Measurements from ENCODE around the gene SLIT3. TPM values are rescaled to one million over a fixed set of nuclear protein-coding genes. Genes with fewer than 3 reads are reported as not detected.

SLIT3 gene
- total RNA-seq, 1 donor from 2014 or later = 0.66 TPM

DNA sequence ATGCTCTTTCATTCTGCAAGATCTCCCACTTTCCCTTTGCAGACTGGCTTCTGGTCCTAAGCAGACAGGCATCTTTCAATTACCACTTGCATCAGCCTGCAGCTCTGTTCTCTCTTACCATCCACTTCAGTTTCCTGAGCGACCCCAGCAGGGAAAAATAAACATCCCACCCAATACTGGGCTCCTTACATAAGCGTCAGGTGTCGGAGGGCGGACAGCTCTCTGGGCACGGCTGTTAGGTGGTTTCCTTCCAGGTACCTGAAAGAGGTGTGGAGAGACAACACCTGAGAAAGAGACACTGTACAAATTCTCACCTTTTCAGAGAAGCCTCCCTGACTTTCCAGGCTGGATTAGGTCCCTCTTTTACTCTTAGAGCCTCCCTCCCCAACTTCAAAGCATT lies 576.7 kb downstream of the SLIT3 start:
- intact Hi-C loops (cut with micrococcal nuclease) = no loop called here

DNA sequence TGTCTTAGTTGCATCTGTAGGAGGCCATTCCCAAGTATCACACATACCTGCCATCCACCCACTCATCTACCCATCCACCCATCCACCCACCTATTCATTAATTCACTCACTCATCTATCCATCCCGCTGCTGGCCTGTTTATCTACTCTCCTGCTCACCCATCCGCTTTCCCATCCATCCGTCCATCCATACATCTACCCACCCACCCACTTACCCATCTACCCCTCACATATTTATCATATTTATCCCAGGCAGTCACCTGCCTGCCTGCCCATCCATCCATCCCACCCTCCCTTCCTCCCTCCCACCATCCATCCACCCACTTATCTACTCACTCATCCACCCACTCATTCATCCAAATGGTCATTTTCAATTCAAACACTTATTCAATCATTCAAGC lies 577.9 kb downstream of the SLIT3 start:
- intact Hi-C loops (cut with micrococcal nuclease) = no loop called here

DNA sequence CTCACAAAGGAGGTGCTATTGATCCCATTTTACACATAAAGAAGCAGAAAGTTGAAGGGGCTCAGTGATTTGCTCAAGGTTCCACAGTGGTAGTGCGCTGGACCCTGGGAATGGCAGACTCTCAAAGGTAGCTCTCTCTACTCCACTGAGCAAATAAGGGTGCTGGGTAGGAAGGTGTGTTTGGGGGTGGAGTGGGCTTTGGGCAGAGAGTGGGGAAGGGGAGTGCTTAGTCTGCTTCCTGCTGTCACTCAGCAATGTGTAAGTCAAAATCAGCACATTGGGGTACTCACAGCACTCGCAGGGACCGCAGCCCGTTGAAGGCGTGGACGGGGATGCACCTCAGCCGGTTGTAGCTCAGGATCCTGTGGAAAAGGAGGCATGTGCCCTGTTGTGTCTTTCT lies 579.0 kb downstream of the SLIT3 start:
- intact Hi-C loops (cut with micrococcal nuclease) = no loop called here

- intact Hi-C loops (cut with micrococcal nuclease) = no loop called here
Measured at GRCh38 chr5:168721002-168721753, 579.8 kb downstream of the SLIT3 start.

DNA sequence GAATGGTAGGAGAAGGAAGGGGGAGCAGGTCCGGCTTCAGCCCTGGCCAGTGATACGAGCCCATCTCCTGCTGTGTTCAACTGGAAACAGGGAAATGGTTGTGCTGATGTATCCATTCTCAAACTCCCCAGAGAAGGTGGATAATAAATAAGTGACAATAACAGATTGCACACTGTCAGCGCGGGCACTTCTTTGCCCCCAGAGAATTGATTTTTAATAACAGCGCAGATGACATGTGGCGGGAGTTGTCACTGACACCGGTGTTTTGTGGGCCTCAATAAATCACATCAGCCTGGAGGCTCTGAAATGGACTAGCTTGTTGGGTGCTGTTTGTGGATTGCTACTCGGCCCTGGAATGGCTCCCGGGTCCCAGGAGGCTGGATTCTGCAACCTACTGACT lies 580.4 kb downstream of the SLIT3 start:
- intact Hi-C loops (cut with micrococcal nuclease) = no loop called here

DNA sequence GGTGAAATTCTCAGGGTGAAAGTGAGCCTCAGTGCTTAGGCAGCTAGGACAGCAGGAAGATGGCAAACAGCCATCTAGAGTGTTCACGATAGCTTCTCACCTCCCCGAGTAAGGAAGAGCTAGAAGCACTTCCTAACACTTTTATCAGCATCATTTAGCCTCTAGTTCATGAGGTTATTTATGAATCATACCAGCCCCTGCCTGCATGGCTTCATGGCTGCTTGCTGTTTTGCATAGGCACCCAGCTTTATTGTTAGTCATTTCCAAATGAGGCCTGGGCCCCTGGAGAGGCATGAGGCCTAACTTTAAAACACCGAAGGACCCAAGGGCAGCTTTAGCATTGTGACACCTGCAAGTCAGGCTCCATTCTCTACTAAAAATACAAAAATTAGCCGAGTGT lies 586.9 kb downstream of the SLIT3 start:
- intact Hi-C loops (cut with micrococcal nuclease) = no loop called here

DNA sequence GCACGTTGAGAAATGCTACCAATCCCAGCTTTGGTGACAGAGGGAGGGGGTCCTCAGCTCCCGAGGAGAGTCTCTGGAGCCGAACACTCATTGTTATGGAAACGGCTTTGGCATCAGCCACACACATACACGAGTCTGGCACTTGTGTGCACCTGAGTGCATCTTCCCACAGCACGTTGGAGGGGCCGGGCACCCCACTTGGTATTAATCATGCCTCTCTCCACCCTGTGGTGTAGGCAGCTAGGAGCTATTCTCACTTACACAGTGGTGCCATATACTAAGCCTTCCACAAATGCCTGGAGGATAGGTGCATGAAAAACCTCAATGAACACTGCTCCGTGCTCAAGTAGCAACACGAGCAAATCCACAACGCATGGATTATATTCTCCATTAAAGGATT lies 587.9 kb downstream of the SLIT3 start:
- intact Hi-C loops (cut with micrococcal nuclease) = no loop called here

DNA sequence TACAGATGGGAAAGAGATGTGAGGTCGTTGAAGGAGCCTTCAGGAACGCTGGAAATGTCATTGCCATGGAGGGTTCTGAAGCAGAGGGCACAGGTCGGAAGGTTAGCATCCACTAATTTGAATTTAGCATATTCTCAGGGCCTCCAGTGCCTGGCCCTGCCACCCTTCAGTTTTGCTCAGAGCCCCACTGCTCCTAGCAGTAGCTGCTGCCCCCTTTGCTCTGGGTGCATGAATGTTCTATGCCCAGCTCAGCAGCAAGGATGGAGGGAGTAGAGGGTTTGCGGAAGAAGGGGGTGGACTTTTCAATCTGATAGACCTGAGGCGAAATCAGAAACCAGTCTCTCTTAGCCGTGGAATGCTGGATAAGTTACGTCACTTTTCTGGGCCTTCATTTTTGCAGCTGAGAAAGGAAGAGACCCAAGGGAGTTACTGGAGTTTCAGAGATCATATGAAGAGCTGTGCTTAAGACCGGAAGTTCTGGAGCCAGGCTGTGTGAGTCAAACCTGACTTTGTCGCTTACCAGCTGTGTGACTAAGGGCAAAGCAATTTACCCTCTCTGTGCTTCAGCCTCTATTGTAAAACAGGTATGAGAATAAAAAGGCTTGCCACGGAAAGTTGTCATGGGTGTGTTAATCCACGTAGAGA lies 588.5 kb downstream of the SLIT3 start:
- intact Hi-C loops (cut with micrococcal nuclease) = no loop called here

DNA sequence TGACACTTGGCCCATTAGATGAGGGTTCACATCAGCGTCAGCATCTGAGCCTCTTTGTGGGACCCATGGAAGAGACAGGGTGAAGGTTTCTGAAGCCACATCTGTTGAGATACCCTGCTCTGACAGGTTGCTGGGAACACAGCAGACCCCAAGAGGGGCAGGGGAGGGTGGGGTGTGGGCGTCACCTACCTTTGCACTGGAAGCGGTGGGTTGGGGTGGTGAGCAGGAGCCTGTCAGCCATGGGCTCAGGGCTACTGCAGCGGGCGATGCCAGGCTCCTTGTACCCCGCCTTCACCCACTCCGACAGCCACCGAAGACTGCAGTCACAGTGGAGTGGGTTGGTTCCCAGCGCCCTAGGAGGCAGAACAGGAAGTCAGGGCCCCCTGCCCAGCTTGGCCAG lies 590.2 kb downstream of the SLIT3 start:
- intact Hi-C loops (cut with micrococcal nuclease) = no loop called here

DNA sequence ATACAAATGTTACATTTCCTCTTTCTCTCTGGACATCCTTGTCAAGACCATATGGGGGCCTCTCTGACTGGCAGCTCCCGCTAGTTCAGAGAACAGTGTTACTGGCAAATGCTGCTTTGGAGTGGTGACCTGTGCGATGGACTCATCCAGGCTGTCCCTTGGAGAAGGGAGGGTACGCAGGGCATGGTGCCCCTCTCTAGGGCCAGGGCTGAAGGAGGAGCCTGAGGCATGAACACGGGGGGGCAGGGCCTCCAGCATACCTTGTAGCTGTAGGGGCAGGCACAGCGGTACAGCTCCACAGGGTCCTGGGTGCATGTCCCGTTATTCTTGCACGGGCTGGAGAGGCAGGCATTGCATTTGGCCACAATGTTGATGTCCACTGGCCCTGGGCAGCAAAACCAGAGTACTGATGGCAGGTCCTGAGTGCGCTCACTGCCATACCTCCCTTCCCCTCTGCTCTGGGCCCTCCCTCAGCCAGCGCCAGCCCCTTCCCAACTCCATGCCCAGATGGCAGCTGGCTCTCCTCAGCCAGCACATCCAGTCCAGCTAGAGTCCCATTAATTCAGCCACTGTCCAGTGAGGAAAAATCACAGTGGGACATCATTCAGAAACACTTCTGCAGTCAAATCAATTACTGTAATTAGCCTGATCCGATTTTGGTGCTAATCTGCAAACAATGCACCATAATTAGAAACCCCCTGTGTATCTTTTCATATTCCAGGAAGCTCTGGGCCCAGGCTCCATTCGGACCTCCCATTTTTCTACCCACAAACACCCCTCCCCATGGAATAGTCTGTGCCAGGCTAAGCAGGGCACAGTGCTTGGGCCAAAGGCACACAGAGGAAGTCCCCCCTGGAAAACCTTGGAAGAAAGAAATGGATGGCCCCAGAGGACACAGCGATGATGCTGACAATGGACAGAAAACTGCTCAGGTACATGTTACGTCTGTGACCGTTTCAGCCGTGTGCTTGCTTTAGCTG lies 592.9 kb downstream of the SLIT3 start:
- intact Hi-C loops (cut with micrococcal nuclease) = no loop called here

GRCh38 chr5:168706655-168707069 lies 594.3 kb downstream of the SLIT3 start:
- intact Hi-C loops (cut with micrococcal nuclease) = loop anchor here (1.0 kb wide), 2 partner anchors 281 to 596 kb away; no protein-coding TSS in a partner anchor

GRCh38 chr5:168705321-168705720 lies 595.6 kb downstream of the SLIT3 start:
- intact Hi-C loops (cut with micrococcal nuclease) = no loop called here

DNA sequence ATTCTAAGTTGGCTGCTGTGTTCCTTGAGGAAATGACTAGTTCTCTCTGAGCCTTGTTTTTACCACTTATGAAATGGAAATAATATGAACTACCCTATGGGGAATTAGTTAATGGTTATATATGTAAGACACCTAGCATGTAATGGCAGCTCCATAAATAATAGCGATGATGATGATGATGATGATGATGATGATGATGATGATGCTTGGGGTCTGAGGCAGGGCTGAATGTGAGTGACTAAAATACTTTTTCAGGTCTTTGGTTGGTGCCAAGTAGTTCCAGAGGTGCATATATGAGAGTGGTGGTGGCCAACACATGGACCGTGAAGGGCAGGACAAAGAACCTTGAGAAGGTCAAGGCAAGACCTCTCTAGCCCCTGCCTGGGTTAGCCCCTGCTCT lies 598.4 kb downstream of the SLIT3 start:
- intact Hi-C loops (cut with micrococcal nuclease) = no loop called here

- intact Hi-C loops (cut with micrococcal nuclease) = no loop called here
Measured at GRCh38 chr5:168701641-168702040, 599.3 kb downstream of the SLIT3 start.

GRCh38 chr5:168699002-168699401 lies 601.9 kb downstream of the SLIT3 start:
- intact Hi-C loops (cut with micrococcal nuclease) = no loop called here

- intact Hi-C loops (cut with micrococcal nuclease) = no loop called here
Measured at GRCh38 chr5:168697034-168697720, 603.8 kb downstream of the SLIT3 start.

DNA sequence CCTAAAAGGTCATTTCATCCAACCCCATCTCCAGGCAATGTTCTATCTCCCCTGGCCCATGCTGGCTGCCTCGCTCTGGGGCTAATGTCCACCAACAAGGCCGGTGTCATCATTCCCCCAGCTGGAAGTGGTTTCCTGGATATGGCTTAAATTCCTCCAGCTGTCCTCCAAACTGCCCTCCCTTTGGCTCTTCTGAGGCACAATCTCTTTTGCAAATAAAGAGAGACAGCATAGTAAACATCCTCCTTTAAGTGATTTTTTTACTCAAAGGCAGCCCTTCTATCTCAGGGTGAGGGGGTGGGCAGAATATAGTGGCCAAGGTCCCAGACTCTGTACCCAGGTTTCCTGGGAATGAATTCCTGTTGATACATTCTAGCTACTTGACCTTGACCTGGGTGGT lies 604.3 kb downstream of the SLIT3 start:
- intact Hi-C loops (cut with micrococcal nuclease) = no loop called here

- intact Hi-C loops (cut with micrococcal nuclease) = no loop called here
Measured at GRCh38 chr5:168695301-168695835, 605.6 kb downstream of the SLIT3 start.

DNA sequence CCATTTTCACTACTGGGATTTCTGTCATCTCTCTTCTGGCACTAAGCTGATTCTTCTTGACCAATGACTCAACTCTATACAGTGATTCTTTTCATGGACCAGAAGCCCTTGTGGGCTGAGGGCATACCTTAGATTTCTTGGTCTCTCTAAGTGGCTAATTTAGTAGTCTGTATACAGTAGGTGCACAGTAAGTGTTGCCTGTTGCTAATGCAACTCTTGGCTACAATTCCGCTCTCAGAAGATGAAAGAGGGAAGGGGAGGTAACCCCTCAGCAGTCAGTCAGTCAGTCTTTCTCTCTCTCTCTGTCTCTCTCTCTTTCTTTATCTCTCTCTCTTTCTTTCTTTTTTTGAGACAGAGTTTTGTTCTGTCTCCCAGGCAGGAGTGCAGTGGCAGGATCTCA lies 606.6 kb downstream of the SLIT3 start:
- intact Hi-C loops (cut with micrococcal nuclease) = no loop called here

DNA sequence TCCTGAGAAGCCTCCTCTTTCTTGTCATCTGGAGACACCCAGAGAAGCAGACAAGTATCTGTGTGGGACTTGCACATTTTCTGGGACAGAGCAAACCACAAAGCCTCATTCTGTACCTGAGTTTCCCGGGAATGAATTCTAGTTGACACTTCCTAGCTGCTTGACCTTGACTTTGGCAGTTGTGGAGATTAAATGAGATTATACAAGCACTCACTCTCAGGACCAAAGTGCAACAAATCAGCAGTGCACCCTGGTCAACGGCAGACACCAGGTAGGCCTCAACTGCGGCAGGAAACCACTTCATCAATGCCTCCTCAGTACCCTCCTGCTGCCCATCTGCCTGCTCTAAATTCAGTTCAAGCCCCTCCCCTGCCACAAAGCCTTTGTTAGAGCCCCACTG lies 607.1 kb downstream of the SLIT3 start:
- intact Hi-C loops (cut with micrococcal nuclease) = no loop called here

- intact Hi-C loops (cut with micrococcal nuclease) = no loop called here
Measured at GRCh38 chr5:168693297-168693696, 607.6 kb downstream of the SLIT3 start.

Data from T-helper 2 cell treated with Interferon-gamma antibody and Interleukin-4, amounts not matched to agents 100 ng/mL and 5 ng/mL, for 36 hours (primary cell).